Lower leg skin (tissue), 3 donors: ENCODE results near the gene OR2W3.

Source experiments
- CTCF ChIP-seq, 3 donors: fragments of 450-650 bp; IDR thresholded peaks; one replicate each; pipeline ENCODE4 v1.5.1; 2016; ENCODE audit warnings: antibody characterized with exemption in 3 of 3, mild to moderate bottlenecking in 3 of 3, moderate library complexity in 2 of 3
- POLR2A ChIP-seq, 2 donors: fragments of 450-650 bp; IDR thresholded peaks; one replicate each; pipeline ENCODE4 v1.6.1; 2016 to 2017; ENCODE audit warnings: antibody characterized with exemption in 2 of 2, mild to moderate bottlenecking in 1 of 2, moderate library complexity in 1 of 2

- TF ChIP-seq CTCF (IDR thresholded peaks at IDR 0.05) (no peak), POLR2A (IDR thresholded peaks at IDR 0.05) (no peak)
These were observed 40.4 kb downstream of the OR2W3 start for GRCh38 chr1:247935781-247936180.
